Lower lobe of right lung (tissue), 2 donors: ENCODE measurements around the gene C12orf50. TPM values are rescaled to one million over a fixed set of nuclear protein-coding genes. Genes with fewer than 3 reads are reported as not detected.

Experiments
- ATAC-seq, 2 donors: fragments of 200-7000 bp; cut with Tn5 transposase; one replicate each; pipeline ENCODE4 v1.9.1; 2020 to 2022; ENCODE audit warnings: mild to moderate bottlenecking in 2 of 2, moderate library complexity in 2 of 2
- DNase-seq: peaks from one replicate; pipeline ENCODE4 v3.0.0-alpha.2; 2020
- H3K27ac ChIP-seq: fragments of 200-600 bp; one replicate; pipeline ENCODE4 v1.8.0; 2022
- H3K27me3 ChIP-seq: fragments of 200-600 bp; one replicate; pipeline ENCODE4 v1.8.0; 2022; ENCODE audit warnings: low read depth
- H3K36me3 ChIP-seq: fragments of 200-600 bp; one replicate; pipeline ENCODE4 v1.8.0; 2022; ENCODE audit warnings: mild to moderate bottlenecking
- H3K4me1 ChIP-seq: fragments of 200-600 bp; one replicate; pipeline ENCODE4 v1.8.0; 2022
- H3K4me3 ChIP-seq: fragments of 200-600 bp; one replicate; pipeline ENCODE4 v1.8.0; 2022; ENCODE audit warnings: mild to moderate bottlenecking
- H3K9me3 ChIP-seq: fragments of 200-600 bp; one replicate; pipeline ENCODE4 v1.8.0; 2022
- intact Hi-C: fragments of 100-400 bp; cut with DNase I; formaldehyde crosslinking; loops from one replicate; pipeline ENCODE4 v1.11.0; 2022
- total RNA-seq: library from RNA; stranded (reverse); fragmentation: NEBNext Ultra II Directional; extraction: Animal tissue kit (Norgen Biotek cat#: 25700); gene quantifications from one replicate; pipeline ENCODE4 v1.2.1, GENCODE V29; 2021
- TF ChIP-seq, protein P1 (sequence below): fragments of 200-600 bp; IDR thresholded peaks from one replicate; pipeline ENCODE4 v1.8.0; 2022; ENCODE audit warnings: antibody characterized with exemption, mild to moderate bottlenecking
- donor health status: DM: no; HTN: yes; CAD: no; lungs with severe emphysema.

Gene C12orf50
- total RNA-seq, 1 donor from 2014 or later: not detected

DNA sequence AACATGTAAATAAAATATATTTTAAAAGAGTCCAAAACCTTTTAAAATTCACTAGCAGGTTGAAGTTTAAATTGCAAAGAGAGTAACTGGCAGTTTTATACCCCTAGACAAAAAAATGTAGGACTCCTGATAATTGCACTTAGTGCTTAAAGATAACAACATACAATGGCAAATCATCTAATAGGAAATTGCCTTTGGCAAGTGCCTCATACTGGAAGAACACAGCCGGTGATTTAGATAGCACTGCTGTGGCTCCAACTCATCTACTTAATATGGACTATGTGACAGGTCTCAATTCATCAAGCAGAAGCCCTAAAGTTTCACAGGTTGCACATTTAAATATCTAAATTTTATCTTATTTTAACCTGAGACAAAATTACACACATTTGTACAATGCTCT, 13.4 kb downstream of the C12orf50 start:
- ATAC-seq: no peak
- intact Hi-C loops: no loop called here
- no peak for DNase-seq
- TF ChIP-seq, protein P1, sequence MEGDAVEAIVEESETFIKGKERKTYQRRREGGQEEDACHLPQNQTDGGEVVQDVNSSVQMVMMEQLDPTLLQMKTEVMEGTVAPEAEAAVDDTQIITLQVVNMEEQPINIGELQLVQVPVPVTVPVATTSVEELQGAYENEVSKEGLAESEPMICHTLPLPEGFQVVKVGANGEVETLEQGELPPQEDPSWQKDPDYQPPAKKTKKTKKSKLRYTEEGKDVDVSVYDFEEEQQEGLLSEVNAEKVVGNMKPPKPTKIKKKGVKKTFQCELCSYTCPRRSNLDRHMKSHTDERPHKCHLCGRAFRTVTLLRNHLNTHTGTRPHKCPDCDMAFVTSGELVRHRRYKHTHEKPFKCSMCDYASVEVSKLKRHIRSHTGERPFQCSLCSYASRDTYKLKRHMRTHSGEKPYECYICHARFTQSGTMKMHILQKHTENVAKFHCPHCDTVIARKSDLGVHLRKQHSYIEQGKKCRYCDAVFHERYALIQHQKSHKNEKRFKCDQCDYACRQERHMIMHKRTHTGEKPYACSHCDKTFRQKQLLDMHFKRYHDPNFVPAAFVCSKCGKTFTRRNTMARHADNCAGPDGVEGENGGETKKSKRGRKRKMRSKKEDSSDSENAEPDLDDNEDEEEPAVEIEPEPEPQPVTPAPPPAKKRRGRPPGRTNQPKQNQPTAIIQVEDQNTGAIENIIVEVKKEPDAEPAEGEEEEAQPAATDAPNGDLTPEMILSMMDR: no peak
- no peak overlapping the region for H3K27ac ChIP-seq
- H3K4me3 ChIP-seq: no peak overlapping the region
- no peaks in the 10 kb centered on the region for H3K27me3 ChIP-seq
- peaks cover 8% of the 10 kb centered on the region for H3K9me3 ChIP-seq
- no peaks in the 10 kb centered on the region for H3K36me3 ChIP-seq
- no peaks in the 10 kb centered on the region for H3K4me1 ChIP-seq

DNA sequence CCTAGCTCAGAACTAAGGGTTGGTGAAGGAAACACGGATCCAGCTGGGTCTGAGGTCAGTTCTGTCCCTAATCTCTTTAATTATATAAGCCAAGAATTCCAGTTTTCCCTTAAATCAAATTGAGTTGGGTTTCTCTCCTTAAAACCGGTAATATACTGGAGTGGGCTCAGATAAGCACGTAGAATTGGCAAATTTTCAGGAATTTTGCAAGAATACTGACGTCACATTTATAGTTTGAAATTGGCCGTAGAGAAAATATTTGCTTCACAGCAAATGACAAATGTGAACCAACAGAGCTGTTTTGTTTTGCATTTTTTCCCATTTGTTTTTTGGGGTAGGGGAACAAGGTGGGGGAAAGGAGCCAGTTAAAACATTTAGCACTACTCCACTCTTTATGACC, 17.4 kb downstream of the C12orf50 start:
- ATAC-seq (peak in 1 of 2 donors; percentile 37), DNase-seq (no peak)
- intact Hi-C loops: no loop called here
- Histone ChIP-seq H3K36me3 (no peaks in the 10 kb centered on the region), H3K9me3 (no peaks in the 10 kb centered on the region), H3K27me3 (no peaks in the 10 kb centered on the region), H3K4me1 (no peaks in the 10 kb centered on the region), H3K27ac (no peak overlapping the region), H3K4me3 (no peak overlapping the region)
- TF ChIP-seq, protein P1: no peak

DNA sequence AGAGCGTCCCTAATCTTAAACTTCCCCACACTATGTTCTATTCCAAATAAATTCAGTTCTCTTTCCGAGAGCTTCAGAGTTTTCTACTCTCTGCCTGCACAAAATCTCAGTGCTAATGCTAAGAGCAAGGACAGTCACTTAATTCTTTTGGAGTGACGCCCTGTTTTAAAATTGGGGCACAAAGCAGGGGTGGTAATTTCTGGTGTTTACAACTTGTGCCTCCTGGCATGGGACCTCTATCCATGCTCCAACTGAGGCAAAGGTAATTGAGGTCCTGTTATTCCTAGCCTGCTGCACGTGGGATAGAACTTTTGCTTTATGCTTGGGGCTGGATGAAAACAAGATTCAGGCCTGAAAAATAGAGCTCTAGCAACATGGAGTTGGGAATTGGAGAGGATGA, 22.9 kb downstream of the C12orf50 start:
- H3K36me3 ChIP-seq: no peaks in the 10 kb centered on the region
- intact Hi-C loops: no loop called here
- no peaks in the 10 kb centered on the region for H3K4me1 ChIP-seq
- TF ChIP-seq, protein P1: no peak
- H3K4me3 ChIP-seq: no peak overlapping the region
- no peak overlapping the region for H3K27ac ChIP-seq
- H3K27me3 ChIP-seq: no peaks in the 10 kb centered on the region
- DNase-seq (no peak), ATAC-seq (no peak)
- no peaks in the 10 kb centered on the region for H3K9me3 ChIP-seq

DNA sequence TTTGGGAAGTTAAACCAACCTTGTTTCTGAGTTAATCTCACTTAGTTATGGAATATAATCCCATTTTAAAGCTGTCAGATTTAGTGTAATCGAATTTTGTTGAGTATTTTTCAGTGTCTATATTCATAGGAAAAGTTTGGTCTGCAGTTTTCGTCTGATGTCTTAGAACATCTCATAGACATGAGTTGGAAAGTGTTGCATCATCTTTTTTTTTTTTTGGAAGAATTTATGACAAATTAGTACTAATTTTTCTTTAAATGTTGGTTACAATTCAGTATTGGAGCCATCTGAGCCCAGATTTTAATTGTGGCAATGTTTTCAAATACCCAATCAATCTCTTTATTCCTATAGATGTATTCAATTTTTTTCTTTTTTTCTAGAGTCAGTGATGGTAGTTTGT, 27.9 kb downstream of the C12orf50 start:
- ATAC-seq (no peak), DNase-seq (no peak)
- no peaks in the 10 kb centered on the region for H3K27me3 ChIP-seq
- no peak overlapping the region for H3K4me3 ChIP-seq
- H3K9me3 ChIP-seq: no peaks in the 10 kb centered on the region
- intact Hi-C loops: no loop called here
- H3K4me1 ChIP-seq: no peaks in the 10 kb centered on the region
- no peak overlapping the region for H3K27ac ChIP-seq
- H3K36me3 ChIP-seq: no peaks in the 10 kb centered on the region
- TF ChIP-seq, protein P1: no peak

DNA sequence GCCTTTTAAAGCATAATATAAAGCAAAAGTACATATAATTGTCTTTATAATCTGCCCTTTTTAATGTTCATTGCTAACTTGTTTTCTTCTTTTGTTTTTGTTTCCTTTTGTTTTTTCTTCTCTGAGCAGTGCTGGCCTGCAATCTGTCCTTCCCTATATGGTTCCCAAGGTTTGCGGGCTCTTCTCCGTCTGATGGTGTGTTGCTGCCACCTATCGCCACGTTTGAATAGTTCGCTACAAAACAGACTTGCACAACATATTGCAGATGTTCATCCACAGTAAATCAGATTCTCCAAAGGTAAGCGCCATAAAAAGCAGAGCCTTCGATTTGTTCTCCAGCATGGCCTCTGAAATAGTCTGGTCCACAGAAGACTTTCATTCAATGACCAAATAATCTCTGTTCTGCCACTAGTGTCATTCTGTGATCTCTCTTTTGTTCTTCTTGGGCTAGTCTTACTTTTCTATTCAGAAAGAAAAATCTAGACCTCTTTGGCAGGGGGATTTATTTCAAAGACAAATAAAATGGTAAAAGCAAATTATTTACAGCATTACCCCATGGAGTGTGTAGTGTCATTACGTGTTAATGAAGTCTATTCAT, 33.5 kb downstream of the C12orf50 start:
- TF ChIP-seq, protein P1: peak; percentile 61
- Histone ChIP-seq H3K36me3 (no peaks in the 10 kb centered on the region), H3K9me3 (no peaks in the 10 kb centered on the region), H3K4me3 (no peak overlapping the region), H3K4me1 (no peaks in the 10 kb centered on the region), H3K27ac (no peak overlapping the region), H3K27me3 (no peaks in the 10 kb centered on the region)
- no peak for DNase-seq
- intact Hi-C loops: no loop called here
- ATAC-seq: peak; percentile 78 to 88
